ENCODE data around the gene XYLT1.
A peak's percentile ranks its signal among the peaks of the same experiment; 100 is the strongest.

Gene XYLT1

GRCh38 chr16:17389384-17389783 lies 81.4 kb downstream of the XYLT1 start:
- no peak overlapping the region for H3K27ac Mint-ChIP-seq
- peaks cover 30% of the 10 kb centered on the region for H3K27me3 Mint-ChIP-seq (ENCODE audit: low read depth)
- no peak for TF ChIP-seq CTCF (IDR thresholded peaks at IDR 0.05; ENCODE audit: unreplicated experiment in 3 of 3)
- peaks cover 29% of the 10 kb centered on the region for H3K4me1 Mint-ChIP-seq
- no peak overlapping the region for H3K4me3 Mint-ChIP-seq
- H3K9me3 Mint-ChIP-seq: no peaks in the 10 kb centered on the region
- no peaks in the 10 kb centered on the region for H3K36me3 Mint-ChIP-seq (ENCODE audit: low read depth)

- H3K36me3 Mint-ChIP-seq (ENCODE audit: low read depth): no peaks in the 10 kb centered on the region
- H3K27ac Mint-ChIP-seq: no peak overlapping the region
- no peaks in the 10 kb centered on the region for H3K9me3 Mint-ChIP-seq
- no peak for TF ChIP-seq CTCF (IDR thresholded peaks at IDR 0.05; ENCODE audit: unreplicated experiment in 3 of 3)
- H3K4me3 Mint-ChIP-seq: no peak overlapping the region
- H3K27me3 Mint-ChIP-seq (ENCODE audit: low read depth): peaks cover 35% of the 10 kb centered on the region
- H3K4me1 Mint-ChIP-seq: peaks cover 26% of the 10 kb centered on the region
Measured at GRCh38 chr16:17387256-17387655, 83.5 kb downstream of the XYLT1 start.

- H3K27ac Mint-ChIP-seq: no peak overlapping the region
- no peaks in the 10 kb centered on the region for H3K36me3 Mint-ChIP-seq (ENCODE audit: low read depth)
- peaks cover 26% of the 10 kb centered on the region for H3K4me1 Mint-ChIP-seq
- H3K4me3 Mint-ChIP-seq: no peak overlapping the region
- H3K9me3 Mint-ChIP-seq: no peaks in the 10 kb centered on the region
- no peak for TF ChIP-seq CTCF (IDR thresholded peaks at IDR 0.05; ENCODE audit: unreplicated experiment in 3 of 3)
- peaks cover 28% of the 10 kb centered on the region for H3K27me3 Mint-ChIP-seq (ENCODE audit: low read depth)
Measured at GRCh38 chr16:17386229-17386628, 84.5 kb downstream of the XYLT1 start.

- no peak overlapping the region for H3K4me3 Mint-ChIP-seq
- no peak overlapping the region for H3K27ac Mint-ChIP-seq
- no peaks in the 10 kb centered on the region for H3K9me3 Mint-ChIP-seq
- no peak for TF ChIP-seq CTCF (IDR thresholded peaks at IDR 0.05; ENCODE audit: unreplicated experiment in 3 of 3)
- no peaks in the 10 kb centered on the region for H3K36me3 Mint-ChIP-seq (ENCODE audit: low read depth)
- peaks cover 38% of the 10 kb centered on the region for H3K4me1 Mint-ChIP-seq
- peaks cover 29% of the 10 kb centered on the region for H3K27me3 Mint-ChIP-seq (ENCODE audit: low read depth)
Measured at GRCh38 chr16:17384471-17384870, 86.3 kb downstream of the XYLT1 start.

GRCh38 chr16:17382949-17383863 lies 87.6 kb downstream of the XYLT1 start:
- Mint-ChIP-seq H3K4me3 (no peak overlapping the region), H3K27me3 (ENCODE audit: low read depth) (peaks cover 23% of the 10 kb centered on the region), H3K36me3 (ENCODE audit: low read depth) (no peaks in the 10 kb centered on the region), H3K27ac (peak overlapping the region in 2 of 3 experiments; percentile 8 to 40), H3K9me3 (no peaks in the 10 kb centered on the region), H3K4me1 (peaks cover 50% of the 10 kb centered on the region)
- TF ChIP-seq CTCF (IDR thresholded peaks at IDR 0.05; ENCODE audit: unreplicated experiment in 3 of 3): no peak

- Mint-ChIP-seq H3K27ac (peak overlapping the region in 1 of 3 experiments; percentile 22), H3K9me3 (no peaks in the 10 kb centered on the region), H3K4me1 (peaks cover 56% of the 10 kb centered on the region), H3K27me3 (ENCODE audit: low read depth) (peaks cover 17% of the 10 kb centered on the region), H3K36me3 (ENCODE audit: low read depth) (no peaks in the 10 kb centered on the region), H3K4me3 (no peak overlapping the region)
- no peak for TF ChIP-seq CTCF (IDR thresholded peaks at IDR 0.05; ENCODE audit: unreplicated experiment in 3 of 3)
Measured at GRCh38 chr16:17382514-17382913, 88.2 kb downstream of the XYLT1 start.

Data from nephron (organoid).